Measurements from ENCODE around the gene UBE2S.
A peak's percentile ranks its signal among the peaks of the same experiment; 100 is the strongest.
"Not testable (repeated sequence)": the region's sequence is repeated elsewhere in the genome, so short reads cannot be mapped to it uniquely, and the experiment has no call there.

The UBE2S gene

GRCh38 chr19:55407550-55407799 lies at the start of gene UBE2S:
TSS of gene UBE2S (minus strand) at chr19:55407788. CDS start at chr19:55407589, 199 bp downstream.
- DNase-seq = peak in 2 of 56 donors; percentile 45 to 70

- no peak for DNase-seq
These were observed 48.8 kb upstream of the UBE2S start for GRCh38 chr19:55456347-55456746.

GRCh38 chr19:55455576-55456235 lies 48.1 kb upstream of the UBE2S start:
- DNase-seq = no peak

GRCh38 chr19:55454787-55455243 lies 47.2 kb upstream of the UBE2S start:
- DNase-seq = peak in 36 of 56 donors; percentile 11 to 75 (median 39)

- no peak for DNase-seq
These were observed 46.1 kb upstream of the UBE2S start for GRCh38 chr19:55453511-55454260.

- DNase-seq = peak; percentile 32 to 98 (median 91)
These were observed 45.3 kb upstream of the UBE2S start for GRCh38 chr19:55452749-55453346.

- peak in 36 of 56 donors; percentile 18 to 75 (median 49) for DNase-seq
These were observed 44.6 kb upstream of the UBE2S start for GRCh38 chr19:55451965-55452748.

GRCh38 chr19:55451163-55451964 lies 43.8 kb upstream of the UBE2S start:
- peak in 3 of 56 donors; percentile 40 to 57 (median 46) for DNase-seq

GRCh38 chr19:55449469-55449868 lies 41.9 kb upstream of the UBE2S start:
- DNase-seq = no peak

- DNase-seq = not testable (repeated sequence)
These were observed 40.5 kb upstream of the UBE2S start for GRCh38 chr19:55448175-55448490.

- peak in 53 of 56 donors; percentile 9 to 86 (median 62) for DNase-seq
These were observed 40.0 kb upstream of the UBE2S start for GRCh38 chr19:55447421-55448174.

GRCh38 chr19:55446060-55446459 lies 38.5 kb upstream of the UBE2S start:
- no peak for DNase-seq

GRCh38 chr19:55444646-55445045 lies 37.1 kb upstream of the UBE2S start:
- peak in 5 of 56 donors; percentile 11 to 48 (median 46) for DNase-seq

- no peak for DNase-seq
These were observed 36.4 kb upstream of the UBE2S start for GRCh38 chr19:55443824-55444480.

- peak in 32 of 56 donors; percentile 21 to 71 (median 50) for DNase-seq
These were observed 35.6 kb upstream of the UBE2S start, which contains the start of gene SHISA7 for GRCh38 chr19:55443045-55443823. TSS of gene SHISA7 (minus strand) at chr19:55443300. CDS start at chr19:55442863, 437 bp downstream.

GRCh38 chr19:55442372-55442961 lies 34.9 kb upstream of the UBE2S start:
- DNase-seq = peak in 8 of 56 donors; percentile 14 to 50 (median 24)

GRCh38 chr19:55441692-55442321 lies 34.2 kb upstream of the UBE2S start:
- no peak for DNase-seq

- DNase-seq = no peak
These were observed 33.7 kb upstream of the UBE2S start for GRCh38 chr19:55441319-55441691.

Measured in amygdala (tissue), 56 donors.